NCI-H2107 treated with DMSO at 0.1 percent for 48 hours (cell line): Measurements from ENCODE around the gene UGT1A10.
"Not testable (repeated sequence)": the region's sequence is repeated elsewhere in the genome, so short reads cannot be mapped to it uniquely, and the experiment has no call there.

Experiments used
- DNase-seq: peaks from one replicate; lab custom pipeline; 2025; ENCODE audit not compliant: unreplicated experiment; lab: John Stamatoyannopoulos, UW

UGT1A10 gene

DNA sequence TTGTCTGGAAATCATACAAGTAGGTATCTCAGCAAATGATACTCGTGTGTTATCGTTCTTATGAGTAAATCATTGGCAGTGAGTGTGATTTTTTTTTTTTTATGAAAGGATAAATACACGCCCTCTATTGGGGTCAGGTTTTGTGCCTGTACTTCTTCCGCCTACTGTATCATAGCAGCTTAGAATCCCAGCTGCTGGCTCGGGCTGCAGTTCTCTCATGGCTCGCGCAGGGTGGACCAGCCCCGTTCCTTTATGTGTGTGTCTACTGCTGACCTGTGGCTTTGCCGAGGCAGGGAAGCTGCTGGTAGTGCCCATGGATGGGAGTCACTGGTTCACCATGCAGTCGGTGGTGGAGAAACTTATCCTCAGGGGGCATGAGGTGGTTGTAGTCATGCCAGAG is at the start of gene UGT1A10:
UGT1A10 (plus strand) TSS at position 143 of the 400 bp plus-strand sequence; CDS start at position 218, 75 bp downstream.
- DNase-seq, result not testable (repeated sequence)

DNA sequence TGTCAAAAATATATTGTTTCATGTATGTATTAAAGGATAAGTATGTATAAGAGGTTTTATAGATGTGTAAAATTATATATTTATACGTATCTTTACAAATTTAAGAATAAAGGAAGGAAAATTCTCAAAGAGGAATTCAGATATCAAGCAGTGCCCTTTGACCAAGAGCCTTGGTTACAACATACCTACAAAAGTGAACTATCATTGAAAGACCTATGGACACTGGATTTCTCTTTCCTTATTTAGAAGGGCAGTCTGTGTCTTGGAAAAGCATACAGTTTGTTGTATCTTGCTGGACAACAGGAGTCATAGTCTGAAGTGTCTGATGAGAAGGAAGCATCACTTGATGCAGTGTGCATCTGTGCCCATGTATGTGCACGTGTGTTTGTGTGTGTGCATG is 47.8 kb upstream of the UGT1A10 start:
- DNase-seq, result no peak

DNA sequence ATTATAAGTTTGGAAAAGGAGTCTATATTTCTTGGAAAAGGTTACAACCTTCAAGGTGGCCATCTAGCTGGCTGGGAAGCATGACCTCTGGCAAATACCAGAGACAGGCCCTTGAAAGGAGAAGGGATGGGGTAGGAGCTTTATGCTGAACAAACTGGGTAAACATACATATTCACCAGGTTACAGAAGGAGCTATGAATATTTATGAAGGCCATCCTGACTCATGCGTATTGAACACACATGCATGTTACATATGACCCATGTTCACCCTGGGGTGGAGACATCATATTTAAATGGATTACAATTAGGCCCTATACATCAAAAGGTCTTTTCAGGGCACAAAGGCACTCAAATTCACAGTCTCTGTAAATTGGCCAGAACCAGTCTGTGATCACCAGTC is 43.5 kb upstream of the UGT1A10 start:
- not testable (repeated sequence) for DNase-seq

DNA sequence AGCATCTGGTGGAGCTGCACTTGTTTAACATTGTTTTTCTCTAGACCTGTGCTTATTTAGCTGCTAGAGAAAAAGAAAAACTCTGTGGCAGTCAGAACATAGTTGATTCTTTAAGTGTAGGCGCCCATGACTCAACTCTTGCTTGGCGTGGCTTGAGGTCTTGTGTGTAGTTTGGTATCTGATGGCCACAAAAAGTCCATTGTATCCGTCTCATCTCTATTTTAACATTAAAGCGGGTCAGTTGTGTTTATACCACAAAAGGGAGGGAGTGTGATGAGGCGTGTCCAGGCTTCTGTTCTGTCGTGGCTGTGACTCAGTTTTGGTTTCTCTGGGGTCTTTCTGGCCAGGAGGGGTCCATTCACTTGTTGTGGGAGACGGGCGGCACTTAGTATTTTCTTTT is 43.0 kb upstream of the UGT1A10 start:
- DNase-seq, result no peak

DNA sequence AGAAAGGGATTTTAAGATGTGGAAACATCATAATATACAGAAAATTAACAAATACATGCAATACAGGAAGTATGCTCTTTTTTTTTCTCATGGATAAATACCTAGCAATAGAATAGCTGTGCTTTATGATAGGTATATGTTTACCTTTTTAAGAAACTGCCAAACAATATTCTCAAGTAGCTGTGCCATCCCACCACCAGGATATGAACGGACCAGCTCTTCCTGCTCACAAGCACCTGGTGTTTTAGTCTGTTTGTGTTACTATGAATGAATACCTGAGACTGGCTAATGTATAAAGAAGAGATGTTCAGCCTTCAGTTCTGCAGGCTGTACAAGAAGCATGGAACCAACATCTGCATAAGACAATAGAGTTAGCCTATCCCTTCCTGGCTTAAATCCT is 38.7 kb upstream of the UGT1A10 start:
- DNase-seq, result no peak

DNA sequence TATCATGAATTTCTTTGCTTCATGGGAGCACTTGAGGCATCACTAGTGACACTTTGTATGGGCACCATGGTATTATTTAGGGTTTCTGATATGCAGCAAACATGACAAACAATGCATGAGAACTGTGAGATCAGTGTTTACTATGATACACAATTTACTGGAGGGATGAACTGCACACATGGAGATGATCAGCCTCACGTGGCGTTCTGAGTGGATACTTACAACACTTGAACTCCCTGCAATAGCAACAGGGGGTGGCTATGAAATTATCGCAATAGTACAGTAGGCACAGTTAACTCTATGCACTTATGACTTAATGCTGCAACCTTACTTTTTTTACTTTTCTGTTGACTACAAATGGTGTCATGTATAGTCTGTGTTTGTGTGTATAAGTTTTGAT is 37.3 kb upstream of the UGT1A10 start:
- DNase-seq, result no peak

DNA sequence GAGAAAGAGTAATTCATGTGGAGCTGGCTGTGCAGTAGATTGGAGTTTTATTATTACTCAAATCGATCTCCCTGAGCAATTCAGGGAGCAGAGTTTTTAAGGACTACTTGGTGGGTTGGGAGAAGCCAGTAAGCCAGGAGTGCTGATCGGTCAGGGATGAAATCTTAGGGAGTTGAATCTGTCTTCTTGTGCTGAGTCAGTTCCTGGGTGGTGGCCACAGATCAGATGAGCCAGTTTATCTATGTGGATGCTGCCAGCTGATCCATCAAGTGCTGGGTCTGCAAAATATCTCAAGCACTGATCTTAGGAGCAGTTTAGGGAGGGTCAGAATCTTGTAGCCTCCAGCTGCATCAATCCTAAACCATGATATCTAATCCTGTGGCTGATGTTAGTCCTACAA is 35.9 kb upstream of the UGT1A10 start:
- DNase-seq, result no peak

DNA sequence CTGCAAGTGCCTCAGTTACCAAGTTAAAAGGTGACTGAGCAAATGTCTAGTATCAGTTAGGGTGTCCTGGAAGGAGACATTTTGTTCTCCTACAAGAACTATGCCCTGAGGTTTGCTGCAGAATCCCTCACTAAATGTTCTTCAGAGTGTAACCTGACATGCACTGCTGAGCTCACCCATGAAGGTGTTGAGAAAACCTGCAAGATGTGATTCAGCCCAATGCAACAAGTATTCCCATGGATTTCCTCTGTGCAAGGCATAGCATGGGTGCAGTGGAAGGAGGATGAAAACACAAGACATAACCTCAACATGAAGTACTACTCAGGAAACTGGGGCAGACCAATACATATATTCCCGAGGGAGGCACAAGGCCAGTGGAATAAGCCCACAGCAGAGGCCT is 34.2 kb upstream of the UGT1A10 start:
- DNase-seq, result no peak

DNA sequence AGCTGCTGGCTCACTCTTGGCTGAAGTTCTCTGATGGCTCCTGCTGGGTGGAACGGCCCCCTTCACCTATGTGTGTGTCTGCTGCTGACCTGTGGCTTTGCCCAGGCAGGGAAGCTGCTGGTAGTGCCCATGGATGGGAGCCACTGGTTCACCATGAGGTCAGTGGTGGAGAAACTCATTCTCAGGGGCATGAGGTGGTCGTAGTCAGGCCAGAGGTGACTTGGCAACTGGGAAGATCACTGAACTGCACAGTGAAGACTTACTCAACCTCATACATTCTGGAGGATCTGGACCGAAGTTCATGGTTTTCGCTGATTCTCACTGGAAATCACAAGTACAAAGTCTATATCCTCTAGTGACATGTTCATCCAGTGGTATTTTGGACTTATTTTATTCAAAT is 32.7 kb upstream of the UGT1A10 start:
- no peak for DNase-seq

DNA sequence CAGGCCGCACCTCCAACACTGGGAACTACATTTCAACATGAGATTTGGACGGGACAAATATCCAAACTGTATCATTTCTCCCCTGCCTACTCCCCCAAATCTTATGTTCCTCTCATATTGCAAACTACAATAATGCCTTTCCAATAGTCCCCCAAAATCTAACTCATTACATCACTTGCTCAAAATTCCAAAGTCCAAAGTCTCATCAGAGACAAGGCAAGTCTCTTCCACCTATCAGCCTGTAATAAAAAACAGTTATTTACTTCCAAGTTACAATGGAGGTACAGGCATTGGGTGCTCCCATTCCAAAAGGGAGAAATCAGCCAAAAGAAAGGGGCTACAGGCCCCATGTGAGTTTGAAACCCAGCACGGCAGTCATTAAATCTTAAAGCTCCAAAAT is 31.4 kb upstream of the UGT1A10 start:
- DNase-seq, result no peak

DNA sequence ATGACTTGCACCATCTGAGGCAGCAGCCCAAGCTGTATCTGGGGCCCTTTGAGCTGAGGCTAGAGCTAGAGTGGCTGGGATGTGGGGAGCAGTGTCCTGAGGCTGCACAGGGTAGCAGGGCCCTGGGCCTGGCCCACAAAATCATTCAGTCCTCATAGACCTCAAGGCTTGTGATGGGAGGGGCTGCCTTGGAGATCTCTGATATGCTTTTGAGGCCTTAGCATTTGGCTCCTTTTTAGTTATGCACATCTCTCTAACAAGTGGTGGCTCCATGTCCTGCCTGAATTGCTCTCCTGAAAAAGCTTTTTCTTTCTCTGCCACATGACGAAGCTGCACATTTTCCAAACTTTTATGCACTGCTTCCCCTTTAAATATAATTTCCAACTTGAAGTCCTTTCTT is 30.6 kb upstream of the UGT1A10 start:
- no peak for DNase-seq

DNA sequence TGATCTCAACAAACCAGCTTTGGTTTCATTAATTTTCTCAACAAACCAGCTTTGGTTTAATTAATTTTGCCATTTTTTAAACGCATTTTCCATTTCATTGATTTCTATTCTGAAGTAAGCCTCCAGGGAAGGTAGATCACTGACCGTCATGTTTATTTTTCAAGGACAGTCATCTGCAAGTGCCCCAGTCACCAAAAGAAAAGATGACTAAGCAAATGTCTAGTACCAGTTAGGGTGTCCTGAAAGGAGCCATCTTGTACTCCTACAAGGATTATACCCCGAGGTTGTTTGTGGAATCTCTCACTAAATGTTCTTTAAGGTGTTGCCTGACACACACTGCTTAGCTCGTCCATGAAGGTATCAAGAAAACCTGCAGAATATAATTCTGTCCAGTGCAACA is 25.0 kb upstream of the UGT1A10 start:
- DNase-seq, result no peak

DNA sequence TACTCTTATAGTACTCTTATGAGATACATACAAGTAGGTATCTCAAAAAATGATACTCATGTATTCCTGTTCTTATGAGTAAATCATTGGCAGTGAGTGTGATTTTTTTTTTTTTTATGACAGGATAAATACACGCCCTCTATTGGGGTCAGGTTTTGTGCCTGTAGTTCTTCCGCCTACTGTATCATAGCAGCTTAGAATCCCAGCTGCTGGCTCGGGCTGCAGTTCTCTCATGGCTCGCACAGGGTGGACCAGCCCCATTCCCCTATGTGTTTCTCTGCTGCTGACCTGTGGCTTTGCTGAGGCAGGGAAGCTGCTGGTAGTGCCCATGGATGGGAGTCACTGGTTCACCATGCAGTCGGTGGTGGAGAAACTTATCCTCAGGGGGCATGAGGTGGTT is 18.8 kb upstream of the UGT1A10 start, which contains the start of gene UGT1A8:
UGT1A8 (plus strand) TSS at position 158 of the 400 bp plus-strand sequence; CDS start at position 233, 75 bp downstream.
- DNase-seq, result not testable (repeated sequence)

DNA sequence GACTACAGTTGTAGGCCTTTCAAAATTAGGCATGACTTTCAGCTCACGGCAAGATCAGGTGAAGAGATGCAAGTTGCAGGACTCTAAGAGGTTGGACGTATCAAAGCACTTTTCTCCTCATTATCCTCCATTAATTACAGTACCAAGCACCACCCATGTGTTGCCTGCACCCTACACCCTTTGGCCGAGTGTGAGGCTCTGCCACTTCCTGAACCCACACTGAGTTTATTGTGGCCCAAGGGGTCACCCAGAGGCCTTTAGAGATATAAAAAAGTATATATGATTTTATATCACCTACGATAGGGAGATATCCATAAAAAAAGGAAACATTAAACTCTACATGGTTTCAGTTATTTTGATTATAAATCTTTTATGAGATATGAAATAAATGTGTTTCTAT is 16.0 kb upstream of the UGT1A10 start:
- DNase-seq, result no peak

DNA sequence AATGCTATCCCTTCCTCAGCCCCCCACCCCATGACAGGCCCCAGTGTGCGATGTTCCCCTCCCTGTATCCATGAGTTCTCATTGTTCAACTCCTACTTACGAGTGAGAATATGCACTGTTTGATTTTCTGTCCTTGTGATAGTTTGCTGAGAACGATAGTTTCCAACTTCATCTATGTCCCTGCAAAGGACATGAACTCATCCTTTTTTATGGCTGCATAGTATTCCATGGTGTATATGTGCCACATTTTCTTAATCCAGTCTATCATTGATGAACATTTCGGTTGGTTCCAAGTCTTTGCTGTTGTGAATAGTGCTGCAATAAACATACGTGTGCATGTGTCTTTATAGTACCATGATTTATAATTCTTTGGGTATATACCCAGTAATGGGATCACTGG is 14.4 kb upstream of the UGT1A10 start:
- DNase-seq, result not testable (repeated sequence)

DNA sequence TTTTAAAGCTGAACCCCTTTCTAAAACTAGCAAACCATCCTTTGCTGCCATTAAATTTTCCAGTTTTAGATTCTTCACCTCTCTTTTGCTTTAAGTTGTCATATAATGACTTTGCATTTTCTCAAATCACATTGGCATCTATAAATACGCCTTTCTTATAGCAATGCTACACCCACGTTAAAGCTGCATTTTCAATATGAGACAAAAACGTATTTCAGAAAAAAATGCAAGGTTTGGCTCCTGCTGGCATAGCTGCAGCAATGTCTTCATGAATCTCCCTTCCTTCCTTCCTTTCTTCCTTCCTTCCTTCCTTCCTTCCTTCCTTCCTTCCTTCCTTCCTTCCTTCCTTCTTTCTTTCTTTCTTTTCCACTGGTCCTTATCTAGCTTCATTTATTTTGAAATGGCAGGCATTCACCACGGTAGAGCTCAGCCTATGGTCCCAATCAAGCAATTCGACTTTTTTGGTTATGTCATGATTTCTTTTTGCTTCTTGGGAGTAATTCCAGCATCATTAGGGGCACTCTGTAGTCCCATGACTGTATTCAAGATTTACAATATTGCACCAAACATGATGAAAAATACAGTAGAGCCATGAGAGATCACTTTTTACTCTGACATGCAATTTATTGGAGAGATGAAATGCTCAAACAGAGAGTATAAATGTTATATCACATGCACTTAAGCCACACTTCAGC is 8.8 kb upstream of the UGT1A10 start:
- DNase-seq, result no peak

DNA sequence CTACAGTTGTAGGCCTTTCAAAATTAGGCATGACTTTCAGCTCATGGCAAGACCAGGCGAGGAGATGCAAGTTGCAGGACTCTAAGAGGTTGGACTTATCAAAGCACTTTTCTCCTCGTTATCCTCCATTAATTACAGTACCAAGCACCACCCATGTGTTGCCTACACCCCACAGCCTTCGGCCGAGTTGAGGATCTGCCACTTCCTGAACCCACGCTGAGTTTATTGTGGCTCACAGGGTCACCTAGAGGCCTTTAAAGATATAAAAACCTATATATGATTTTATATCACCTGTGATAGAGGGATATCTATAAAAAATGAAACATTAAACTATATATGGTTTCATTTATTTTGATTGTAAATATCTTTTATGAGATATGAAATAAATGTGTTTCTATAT is 2.6 kb downstream of the UGT1A10 start:
- DNase-seq, result no peak

DNA sequence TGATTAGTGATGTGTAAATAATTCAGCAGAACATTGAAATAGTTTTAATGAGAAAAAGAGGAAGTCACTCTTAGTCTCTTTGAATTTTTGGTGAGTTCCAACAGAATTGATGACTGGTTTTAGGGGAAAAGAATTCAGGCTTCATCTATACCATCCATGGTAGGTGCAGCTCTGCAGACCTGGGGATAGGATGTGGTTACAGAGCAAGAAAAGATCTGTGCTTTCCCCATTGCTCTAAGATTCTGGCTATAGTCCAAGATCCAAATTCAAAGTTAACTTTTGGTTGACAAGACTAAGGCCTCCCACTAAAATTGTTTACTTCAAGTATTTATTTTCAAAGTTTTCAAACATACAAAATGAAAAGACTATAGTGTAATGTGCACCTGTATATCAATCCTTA is 3.6 kb downstream of the UGT1A10 start:
- DNase-seq, result no peak

DNA sequence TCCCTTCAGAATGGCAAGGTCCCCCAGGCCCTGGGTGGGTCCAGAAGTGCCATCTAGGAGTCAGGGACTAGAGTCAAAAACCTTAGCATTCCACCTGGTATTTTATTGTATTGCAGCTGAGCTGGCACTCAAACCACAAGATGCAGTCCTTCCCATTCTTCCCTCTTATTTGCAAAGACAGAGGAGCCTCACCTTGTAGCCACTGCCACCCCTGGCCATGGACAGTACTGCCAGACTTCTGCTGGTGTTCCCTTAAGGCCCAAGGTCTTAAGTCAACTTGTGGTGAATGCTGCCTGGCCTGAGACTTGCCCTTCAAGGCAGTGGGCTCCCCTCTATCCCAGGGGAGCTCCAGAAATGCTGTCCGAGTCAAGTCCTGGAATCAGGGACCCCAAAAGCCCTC is 6.9 kb downstream of the UGT1A10 start:
- DNase-seq, result no peak

DNA sequence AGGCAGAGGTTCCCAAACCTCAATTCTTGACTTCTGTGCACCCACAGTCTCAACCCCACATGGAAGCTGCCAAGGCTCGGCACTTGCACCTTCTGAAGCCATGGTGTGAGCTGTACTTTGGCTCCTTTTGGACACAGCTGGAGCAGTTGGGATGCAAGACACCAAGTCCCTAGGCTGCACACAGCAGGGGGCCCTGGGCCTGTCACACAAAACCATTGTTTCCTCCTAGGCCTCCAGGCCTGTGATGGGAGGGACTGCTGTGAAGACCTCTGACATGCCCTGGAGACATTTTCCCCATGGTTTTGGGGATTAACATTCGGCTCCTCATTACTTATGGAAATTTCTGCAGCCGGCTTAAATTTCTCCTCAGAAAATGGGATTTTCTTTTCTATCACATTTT is 9.8 kb downstream of the UGT1A10 start:
- DNase-seq, result not testable (repeated sequence)

DNA sequence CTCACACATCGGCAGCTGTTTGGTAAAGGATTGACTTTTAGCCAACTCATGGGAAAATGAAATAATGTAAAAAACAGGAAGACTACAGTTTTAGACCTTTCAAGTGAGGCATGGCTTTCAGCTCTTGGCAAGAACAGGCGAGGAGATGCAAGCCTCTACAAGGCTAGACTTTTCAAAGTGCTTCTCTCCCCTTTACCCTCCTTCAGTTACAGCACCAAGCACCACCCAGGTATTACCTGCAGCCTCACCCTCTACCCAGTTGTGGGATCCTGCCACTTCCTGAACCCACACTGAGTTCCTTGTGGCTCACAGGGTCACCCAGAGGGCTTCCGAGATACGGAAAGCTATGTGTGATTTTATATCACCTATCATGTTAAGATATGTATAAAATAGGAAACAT is 14.7 kb downstream of the UGT1A10 start:
- DNase-seq, result no peak

DNA sequence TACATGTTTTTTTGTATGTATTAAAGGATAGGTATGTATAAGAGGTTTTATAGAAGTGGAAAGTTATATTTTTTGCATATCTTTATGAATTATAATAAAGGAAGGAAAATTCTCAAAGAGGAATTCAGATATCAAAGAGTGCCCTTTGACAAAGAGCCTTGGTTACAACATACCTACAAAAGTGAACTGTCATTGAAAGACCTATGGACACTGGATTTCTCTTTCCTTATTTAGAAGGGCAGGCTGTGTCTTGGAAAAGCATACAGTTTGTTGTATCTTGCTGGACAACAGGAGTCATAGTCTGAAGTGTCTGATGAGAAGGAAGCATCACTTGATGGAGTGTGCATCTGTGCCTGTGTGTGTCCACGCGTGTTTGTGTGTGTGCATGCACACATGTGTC is 15.2 kb downstream of the UGT1A10 start:
- no peak for DNase-seq

DNA sequence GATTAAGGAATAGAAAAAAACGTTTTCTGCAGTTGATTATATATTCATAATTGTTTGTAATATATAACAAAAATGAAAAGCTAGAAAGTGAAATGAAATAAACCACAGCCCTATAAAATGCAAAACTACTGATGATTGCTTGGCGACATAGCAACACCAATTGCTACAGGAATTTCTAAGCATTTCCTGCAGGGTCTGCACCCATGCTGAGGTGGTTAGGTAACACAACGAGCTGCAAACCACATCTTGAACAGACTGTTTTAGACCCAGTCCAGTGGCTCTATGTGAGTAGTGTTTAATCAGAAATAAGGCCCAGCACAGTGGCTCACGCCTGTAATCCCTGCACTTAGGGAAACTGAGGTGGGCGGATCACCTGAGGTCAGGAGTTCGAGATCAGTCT is 18.3 kb downstream of the UGT1A10 start:
- no peak for DNase-seq
